MM.1S (cell line): Measurements from ENCODE around the gene CEP63.

ENCODE experiments used
- DNase-seq: peaks from one replicate; pipeline ENCODE4 v3.0.0-alpha.2; 2015
- H2AFZ ChIP-seq: fragments of 300-600 bp; sonication (generic); 2 replicates; pipeline ENCODE4 v1.6.0; 2016; ENCODE audit warnings: antibody characterized with exemption, low read length
- H3F3A ChIP-seq: fragments of 300-600 bp; sonication (generic); 2 replicates; pipeline ENCODE4 v1.6.1; 2016; ENCODE audit warnings: mild to moderate bottlenecking, antibody characterized with exemption, low read length, moderate library complexity, mixed read lengths; ENCODE audit not compliant: insufficient read depth
- H3K27ac ChIP-seq: fragments of 300-600 bp; sonication (generic); 2 replicates; pipeline ENCODE4 v1.5.1; 2016; ENCODE audit warnings: mild to moderate bottlenecking, low read length
- H3K27me3 ChIP-seq: fragments of 300-600 bp; sonication (generic); replicated peaks from 2 replicates; pipeline ENCODE4 v1.6.0; 2016; ENCODE audit warnings: low read length; ENCODE audit not compliant: insufficient read depth
- H3K36me3 ChIP-seq: fragments of 300-600 bp; sonication (generic); replicated peaks from 2 replicates; pipeline ENCODE4 v1.6.1; 2016; ENCODE audit warnings: mild to moderate bottlenecking, low read length, mixed read lengths; ENCODE audit not compliant: insufficient read depth
- H3K4me1 ChIP-seq: fragments of 300-600 bp; sonication (generic); 2 replicates; pipeline ENCODE4 v1.6.1; 2016; ENCODE audit warnings: low read length, mixed read lengths
- H3K4me2 ChIP-seq: fragments of 300-600 bp; sonication (generic); 2 replicates; pipeline ENCODE4 v1.6.0; 2016; ENCODE audit warnings: low read depth, low read length
- H3K4me3 ChIP-seq: fragments of 300-600 bp; sonication (generic); 2 replicates; pipeline ENCODE4 v1.5.1; 2016; ENCODE audit warnings: low read length, mixed read lengths
- H3K79me2 ChIP-seq: fragments of 300-600 bp; sonication (generic); 2 replicates; pipeline ENCODE4 v1.6.1; 2016; ENCODE audit warnings: mixed run types, low read length, mixed read lengths
- H3K9ac ChIP-seq: fragments of 300-600 bp; sonication (generic); 2 replicates; pipeline ENCODE4 v1.6.1; 2016; ENCODE audit warnings: low read length, mixed read lengths
- H3K9me2 ChIP-seq: fragments of 300-600 bp; sonication (generic); replicated peaks from 2 replicates; pipeline ENCODE4 v1.6.1; 2016; ENCODE audit warnings: mild to moderate bottlenecking, low read length, mixed read lengths; ENCODE audit not compliant: insufficient read depth
- H3K9me3 ChIP-seq: fragments of 300-600 bp; sonication (generic); replicated peaks from 2 replicates; pipeline ENCODE4 v1.6.1; 2016; ENCODE audit warnings: mild to moderate bottlenecking, low read length, mixed read lengths; ENCODE audit not compliant: insufficient read depth
- H4K20me1 ChIP-seq: fragments of 300-600 bp; sonication (generic); 2 replicates; pipeline ENCODE4 v1.6.1; 2016; ENCODE audit warnings: mild to moderate bottlenecking, low read length, moderate library complexity, mixed read lengths; ENCODE audit not compliant: insufficient read depth
- EZH2 ChIP-seq: fragments of 300-600 bp; sonication (generic); optimal IDR thresholded peaks from 2 replicates; pipeline ENCODE3; 2017; ENCODE audit warnings: low read depth, mild to moderate bottlenecking, antibody characterized with exemption, low read length, mixed read lengths
- EZH2phosphoT487 ChIP-seq: fragments of 300-600 bp; sonication (generic); IDR thresholded peaks from 2 replicates; pipeline ENCODE4 v1.6.1; 2018; ENCODE audit warnings: antibody characterized with exemption, low read length
- TF ChIP-seq, protein P1 (sequence below): fragments of 300-600 bp; sonication (generic); IDR thresholded peaks from 2 replicates; pipeline ENCODE4 v1.5.1; 2016; ENCODE audit warnings: antibody characterized with exemption, low read length, mixed read lengths

CEP63 gene

GRCh38 chr3:134618478-134619300 is 132.8 kb downstream of the CEP63 start:
- H3K79me2 ChIP-seq: no peaks in the 10 kb centered on the region
- DNase-seq: no peak
- H3K4me1 ChIP-seq: peaks cover 17% of the 10 kb centered on the region
- no peaks in the 10 kb centered on the region for H3K9me2 ChIP-seq
- H4K20me1 ChIP-seq: no peaks in the 10 kb centered on the region
- no peak overlapping the region for H3K4me2 ChIP-seq
- H3K27me3 ChIP-seq: no peaks in the 10 kb centered on the region
- H2AFZ ChIP-seq: no peak overlapping the region
- peaks cover 9% of the 10 kb centered on the region for H3F3A ChIP-seq
- no peaks in the 10 kb centered on the region for H3K9me3 ChIP-seq
- no peaks in the 10 kb centered on the region for H3K36me3 ChIP-seq
- H3K27ac ChIP-seq: no peak overlapping the region
- TF ChIP-seq EZH2 (no peak), EZH2phosphoT487 (no peak)
- TF ChIP-seq, protein P1, sequence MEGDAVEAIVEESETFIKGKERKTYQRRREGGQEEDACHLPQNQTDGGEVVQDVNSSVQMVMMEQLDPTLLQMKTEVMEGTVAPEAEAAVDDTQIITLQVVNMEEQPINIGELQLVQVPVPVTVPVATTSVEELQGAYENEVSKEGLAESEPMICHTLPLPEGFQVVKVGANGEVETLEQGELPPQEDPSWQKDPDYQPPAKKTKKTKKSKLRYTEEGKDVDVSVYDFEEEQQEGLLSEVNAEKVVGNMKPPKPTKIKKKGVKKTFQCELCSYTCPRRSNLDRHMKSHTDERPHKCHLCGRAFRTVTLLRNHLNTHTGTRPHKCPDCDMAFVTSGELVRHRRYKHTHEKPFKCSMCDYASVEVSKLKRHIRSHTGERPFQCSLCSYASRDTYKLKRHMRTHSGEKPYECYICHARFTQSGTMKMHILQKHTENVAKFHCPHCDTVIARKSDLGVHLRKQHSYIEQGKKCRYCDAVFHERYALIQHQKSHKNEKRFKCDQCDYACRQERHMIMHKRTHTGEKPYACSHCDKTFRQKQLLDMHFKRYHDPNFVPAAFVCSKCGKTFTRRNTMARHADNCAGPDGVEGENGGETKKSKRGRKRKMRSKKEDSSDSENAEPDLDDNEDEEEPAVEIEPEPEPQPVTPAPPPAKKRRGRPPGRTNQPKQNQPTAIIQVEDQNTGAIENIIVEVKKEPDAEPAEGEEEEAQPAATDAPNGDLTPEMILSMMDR: no peak
- no peak overlapping the region for H3K9ac ChIP-seq
- H3K4me3 ChIP-seq: no peak overlapping the region

GRCh38 chr3:134619301-134619615 is 133.4 kb downstream of the CEP63 start:
- Histone ChIP-seq H3K27me3 (no peaks in the 10 kb centered on the region), H3K9me3 (no peaks in the 10 kb centered on the region), H3K9me2 (no peaks in the 10 kb centered on the region), H3K4me1 (peaks cover 17% of the 10 kb centered on the region), H3K4me3 (no peak overlapping the region), H3K36me3 (no peaks in the 10 kb centered on the region), H3K4me2 (no peak overlapping the region), H3K27ac (no peak overlapping the region), H3K9ac (no peak overlapping the region), H3K79me2 (no peaks in the 10 kb centered on the region), H2AFZ (no peak overlapping the region), H4K20me1 (no peaks in the 10 kb centered on the region), H3F3A (peaks cover 9% of the 10 kb centered on the region)
- TF ChIP-seq, protein P1: no peak
- TF ChIP-seq EZH2phosphoT487: no peak
- no peak for TF ChIP-seq EZH2
- no peak for DNase-seq

GRCh38 chr3:134619884-134620445 is 134.1 kb downstream of the CEP63 start:
- no peak for DNase-seq
- Histone ChIP-seq H3K4me1 (peaks cover 17% of the 10 kb centered on the region), H3K79me2 (no peaks in the 10 kb centered on the region), H3K27me3 (no peaks in the 10 kb centered on the region), H3K36me3 (no peaks in the 10 kb centered on the region), H3K4me3 (no peak overlapping the region), H4K20me1 (no peaks in the 10 kb centered on the region), H3K9me2 (no peaks in the 10 kb centered on the region), H3K4me2 (no peak overlapping the region), H3K27ac (no peak overlapping the region), H3K9me3 (no peaks in the 10 kb centered on the region), H3K9ac (no peak overlapping the region), H3F3A (peaks cover 9% of the 10 kb centered on the region), H2AFZ (no peak overlapping the region)
- TF ChIP-seq, protein P1: no peak
- TF ChIP-seq EZH2phosphoT487 (no peak), EZH2 (no peak)
